Activated T-cell treated with anti-CD3 and anti-CD28 coated beads, Interleukin-2, amount 50 U/mL, for 1 hour (primary cell): ENCODE data around the gene MBD5.

Source experiments
- DNase-seq: peaks from one replicate; pipeline ENCODE4 v3.0.0-alpha.2; 2020

The MBD5 gene

DNA sequence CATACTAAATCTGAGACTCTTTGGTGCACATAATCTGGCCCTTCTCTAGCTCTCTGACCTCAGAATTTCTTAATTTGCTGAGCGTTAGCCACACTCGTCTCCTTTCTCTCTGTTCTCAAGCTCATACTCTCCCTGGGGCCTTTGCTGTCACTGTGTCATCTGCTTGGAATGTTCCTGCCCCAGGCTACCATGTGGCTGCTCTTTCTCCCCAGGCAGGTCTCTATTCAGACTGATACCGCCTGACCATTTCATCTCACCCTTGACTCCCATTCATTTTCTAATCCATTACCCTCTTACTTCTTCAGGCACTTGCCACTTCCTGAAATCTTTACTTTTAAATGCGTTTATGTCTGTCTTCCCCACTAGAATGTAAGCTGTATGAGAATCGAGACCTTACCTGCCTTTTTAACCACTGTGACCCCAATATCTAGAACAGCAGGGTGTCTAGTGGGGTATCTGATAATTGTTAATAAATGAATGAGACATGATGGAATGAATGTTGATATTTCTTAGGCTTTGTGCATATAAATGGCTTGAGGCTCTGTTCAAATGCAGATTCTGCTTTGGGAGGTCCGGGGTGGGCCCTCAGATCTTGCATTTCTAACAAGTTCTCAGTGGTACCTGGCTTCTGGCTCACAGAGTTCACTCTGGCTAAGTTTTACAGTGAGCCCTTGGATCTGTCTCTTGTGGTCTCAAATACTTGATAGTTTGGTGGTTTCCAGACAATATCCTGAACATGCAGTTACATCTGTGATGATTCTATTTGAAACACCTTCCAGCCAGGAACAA, 533.8 kb downstream of the MBD5 start:
- DNase-seq: no peak

DNA sequence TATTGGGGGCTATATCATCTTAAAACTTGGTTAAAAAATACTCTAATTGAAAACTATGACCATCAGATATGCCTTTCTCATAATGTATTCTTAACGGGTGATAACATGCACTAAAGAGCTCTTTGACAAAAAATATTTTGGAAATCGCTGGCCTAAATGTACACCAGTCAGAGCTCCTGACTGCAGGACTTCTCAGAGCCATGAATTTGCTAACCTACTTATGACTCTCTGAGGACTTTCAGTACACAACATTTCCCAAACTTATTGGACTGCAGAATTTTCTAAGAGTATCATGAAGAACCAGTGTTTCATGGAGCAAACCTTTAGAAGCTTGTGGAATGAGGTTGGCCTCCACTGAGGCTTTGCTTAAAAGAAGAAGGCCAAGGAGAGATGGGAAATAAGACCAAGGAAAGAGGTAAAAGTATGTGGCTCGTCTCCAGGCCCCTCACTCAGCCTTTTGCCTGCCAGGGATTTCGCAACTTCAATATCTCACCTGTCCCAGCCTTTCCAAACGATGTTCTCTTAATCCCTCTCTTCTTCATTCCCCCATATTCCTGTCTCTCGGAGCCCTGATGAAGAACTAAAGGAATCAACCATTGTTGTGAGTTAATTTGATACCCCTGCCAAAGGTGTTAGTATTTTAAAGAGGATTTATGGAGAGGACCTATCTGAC, 534.9 kb downstream of the MBD5 start:
- no peak for DNase-seq

DNA sequence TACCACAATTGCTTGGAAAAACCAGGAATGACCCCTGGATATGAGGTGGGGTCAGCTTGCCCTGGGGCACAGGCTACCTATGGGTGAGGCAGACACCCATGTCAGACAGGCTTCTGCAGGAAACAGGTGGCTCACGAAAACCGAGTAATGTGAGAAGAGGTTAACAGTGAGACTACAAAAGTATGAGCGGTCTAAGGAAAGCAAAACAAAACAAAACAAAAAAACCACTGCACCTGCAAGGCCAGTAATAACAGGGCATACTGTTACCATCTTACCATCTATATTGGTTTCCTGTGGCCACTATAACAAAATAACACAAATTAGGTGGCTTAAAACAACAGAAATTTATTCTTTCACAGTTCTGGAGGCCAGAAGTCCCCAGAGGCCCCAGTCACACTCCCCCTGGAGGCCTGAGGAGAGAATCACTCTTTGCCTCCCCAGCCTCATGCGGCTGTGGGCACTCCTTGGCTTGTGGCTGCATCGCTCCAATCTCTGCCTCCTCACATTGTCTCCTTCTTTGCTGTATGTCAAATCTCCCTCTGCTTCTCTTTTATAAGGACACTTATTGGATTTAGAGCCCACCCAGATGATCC, 537.0 kb downstream of the MBD5 start:
- no peak for DNase-seq

DNA sequence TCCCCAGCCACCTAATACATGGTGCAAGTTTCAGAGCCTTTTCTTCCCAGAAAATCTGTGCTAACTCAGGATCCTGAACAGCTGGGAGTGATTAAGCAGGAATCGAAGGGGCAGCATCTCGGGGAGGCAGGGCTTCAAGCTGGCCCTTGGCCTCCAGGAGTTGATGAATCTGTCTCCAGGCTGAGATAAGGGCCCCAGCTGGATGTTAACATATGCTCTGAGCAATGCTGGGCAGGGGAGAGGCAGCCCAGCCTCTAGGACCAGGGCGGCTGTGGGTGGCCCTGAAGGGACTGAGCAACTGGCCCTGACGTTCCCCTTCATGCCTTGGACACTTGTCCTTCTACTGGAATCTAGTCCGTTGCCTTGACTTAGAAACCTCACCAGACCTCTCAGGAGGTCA, 539.6 kb downstream of the MBD5 start:
- no peak for DNase-seq

DNA sequence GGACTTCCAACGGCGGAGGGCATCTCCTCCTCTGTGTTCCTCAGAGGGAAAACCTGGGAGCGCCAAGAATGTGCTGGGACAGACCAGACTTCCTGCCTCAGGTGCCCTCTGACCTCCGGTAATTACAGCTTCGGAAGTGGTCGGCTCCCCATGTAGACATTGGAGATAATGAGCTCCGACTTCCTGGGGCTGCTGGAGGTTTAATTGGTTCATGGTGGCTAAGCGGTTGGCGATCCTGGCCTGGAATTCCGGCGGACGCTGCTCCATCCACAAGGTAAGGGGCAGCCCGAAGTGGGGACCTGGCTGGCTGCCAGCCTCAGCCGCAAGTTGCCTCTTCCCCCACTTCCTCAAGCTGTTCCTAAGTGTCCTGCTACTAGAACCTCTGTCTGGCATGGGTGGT, 540.5 kb downstream of the MBD5 start:
- DNase-seq: no peak

DNA sequence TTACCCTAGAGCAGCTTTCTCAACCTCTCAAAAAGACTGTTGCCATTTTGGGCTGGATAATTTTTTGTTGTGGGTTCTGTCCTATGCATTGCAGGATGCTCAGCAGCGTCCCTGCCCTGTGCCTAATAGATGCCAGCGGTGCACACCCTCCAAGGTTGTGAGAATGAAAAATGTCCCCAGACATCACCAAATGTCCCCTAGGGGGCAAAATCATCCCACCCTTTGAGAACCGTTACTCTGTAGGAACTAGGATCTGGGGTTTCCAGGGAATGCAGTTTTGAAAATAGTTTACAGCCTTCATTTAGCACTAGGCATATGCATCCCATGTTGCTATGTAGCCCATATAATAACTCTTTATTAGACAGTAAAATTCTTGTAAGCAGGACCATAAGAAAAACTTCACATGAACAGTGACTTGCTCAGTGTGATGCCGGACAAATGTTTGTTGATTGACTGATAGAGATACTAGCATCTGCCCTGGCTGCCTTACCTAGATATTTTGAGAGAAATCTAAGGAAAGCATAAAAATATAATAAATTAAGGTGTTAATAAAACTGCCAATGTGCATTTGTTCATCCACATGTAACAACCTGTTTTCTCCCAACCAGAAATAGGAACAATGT, 544.5 kb downstream of the MBD5 start:
- DNase-seq: no peak
